Measurements from ENCODE around the gene NPR1. TPM values are rescaled to one million over a fixed set of nuclear protein-coding genes. Genes with fewer than 3 reads are reported as not detected.
"Not testable (repeated sequence)": the region's sequence is repeated elsewhere in the genome, so short reads cannot be mapped to it uniquely, and the experiment has no call there.

NPR1 gene
- total RNA-seq, 1 experiment from 2014 or later: 0.02 TPM

GRCh38 chr1:153723687-153724086, 45.2 kb downstream of the NPR1 start:
- no peak for DNase-seq (ENCODE audit: low read depth)

- DNase-seq (ENCODE audit: low read depth): not testable (repeated sequence)
Measured at GRCh38 chr1:153724634-153725033, 46.1 kb downstream of the NPR1 start.

GRCh38 chr1:153727463-153728304, 49.2 kb downstream of the NPR1 start, which contains the start of gene INTS3:
Gene INTS3 (plus strand): TSS chr1:153728050. CDS start chr1:153728635, 585 bp downstream.
- DNase-seq (ENCODE audit: low read depth): peak; percentile 99

GRCh38 chr1:153728305-153729066, 50.0 kb downstream of the NPR1 start:
- peak; percentile 30 for DNase-seq (ENCODE audit: low read depth)

GRCh38 chr1:153730468-153730988, 52.0 kb downstream of the NPR1 start:
- no peak for DNase-seq (ENCODE audit: low read depth)

- DNase-seq (ENCODE audit: low read depth): no peak
Measured at GRCh38 chr1:153733970-153734369, 55.5 kb downstream of the NPR1 start.

GRCh38 chr1:153734396-153735089, 56.1 kb downstream of the NPR1 start:
- no peak for DNase-seq (ENCODE audit: low read depth)

GRCh38 chr1:153735090-153735420, 56.6 kb downstream of the NPR1 start:
- no peak for DNase-seq (ENCODE audit: low read depth)

- no peak for DNase-seq (ENCODE audit: low read depth)
Measured at GRCh38 chr1:153741986-153742385, 63.5 kb downstream of the NPR1 start.

GRCh38 chr1:153742411-153743142, 64.1 kb downstream of the NPR1 start:
- DNase-seq (ENCODE audit: low read depth): no peak

Small RNA genes within 50 kb of the gene (small RNA-seq; reads per million reads assigned to genes)
- gene MIR8083 (not detected), gene RF00019 (not detected), gene RN7SL372P (not detected)

Other genes with a start within 250 kb of the NPR1 start
- gene S100A7, start 218.0 kb upstream of the NPR1 start, total RNA-seq (2014; rRNA removed; shearing (Covaris generic)): not detected in 2 replicates
- gene S100A6, start 142.7 kb upstream of the NPR1 start, total RNA-seq (2014; rRNA removed; shearing (Covaris generic)): 1,050 and 1,792 TPM in 2 replicates
- gene S100A5, start 137.8 kb upstream of the NPR1 start, total RNA-seq (2014; rRNA removed; shearing (Covaris generic)): 0.53 and 2.4 TPM in 2 replicates
- gene S100A4, start 132.9 kb upstream of the NPR1 start, total RNA-seq (2014; rRNA removed; shearing (Covaris generic)): 25.4 and 29.0 TPM in 2 replicates
- 9.6 and 14.4 TPM in 2 replicates for gene S100A3, start 129.4 kb upstream of the NPR1 start, total RNA-seq (2014; rRNA removed; shearing (Covaris generic))
- gene S100A2, start 112.8 kb upstream of the NPR1 start, total RNA-seq (2014; rRNA removed; shearing (Covaris generic)): 79.0 and 143 TPM in 2 replicates
- gene S100A16, start 65.6 kb upstream of the NPR1 start, total RNA-seq (2014; rRNA removed; shearing (Covaris generic)): 862 and 1,038 TPM in 2 replicates
- 0.88 TPM in 1 of 2 replicates, not detected in the other for gene S100A14, start 62.4 kb upstream of the NPR1 start, total RNA-seq (2014; rRNA removed; shearing (Covaris generic))
- gene S100A13, start 51.2 kb upstream of the NPR1 start, total RNA-seq (2014; rRNA removed; shearing (Covaris generic)): 71.0 and 106 TPM in 2 replicates
- gene S100A1, start 50.3 kb upstream of the NPR1 start, total RNA-seq (2014; rRNA removed; shearing (Covaris generic)): 0.17 TPM in 1 of 2 replicates, not detected in the other
- 46.3 and 55.8 TPM in 2 replicates for gene CHTOP, start 44.6 kb upstream of the NPR1 start, total RNA-seq (2014; rRNA removed; shearing (Covaris generic))
- gene SNAPIN, start 20.0 kb upstream of the NPR1 start, total RNA-seq (2014; rRNA removed; shearing (Covaris generic)): 64.0 and 74.4 TPM in 2 replicates
- 359 and 368 TPM in 2 replicates for gene ILF2, start 7.7 kb upstream of the NPR1 start, total RNA-seq (2014; rRNA removed; shearing (Covaris generic))
- 22.1 and 22.2 TPM in 2 replicates for gene INTS3, start 49.4 kb downstream of the NPR1 start, total RNA-seq (2014; rRNA removed; shearing (Covaris generic))
- 0.74 and 4.5 TPM in 2 replicates for gene SLC27A3, start 96.7 kb downstream of the NPR1 start, total RNA-seq (2014; rRNA removed; shearing (Covaris generic))
- gene GATAD2B, start 244.3 kb downstream of the NPR1 start, total RNA-seq (2014; rRNA removed; shearing (Covaris generic)): 5.6 and 9.5 TPM in 2 replicates